Ovary (tissue), 9 donors: Measurements from ENCODE around the gene CASP9. TPM values are rescaled to one million over a fixed set of nuclear protein-coding genes. Genes with fewer than 3 reads are reported as not detected.
A peak's percentile ranks its signal among the peaks of the same experiment; 100 is the strongest.

Experiments
- DNase-seq, 5 donors: peaks; one replicate each; pipeline ENCODE4 v3.0.0-alpha.2; 2019 to 2020
- H3K27ac ChIP-seq, 2 donors: fragments of 200-600 bp; one replicate each; pipeline versions ENCODE4 v1.5.1 to v1.8.0; 2019 to 2022
- H3K27me3 ChIP-seq: fragments of 200-600 bp; one replicate; pipeline ENCODE4 v1.8.0; 2022
- H3K36me3 ChIP-seq: fragments of 200-600 bp; sonication (generic); one replicate; pipeline ENCODE4 v1.5.1; 2019
- H3K4me1 ChIP-seq: one replicate; pipeline ENCODE4 v1.8.1; 2013; ENCODE audit warnings: mild to moderate bottlenecking, moderate library complexity; ENCODE audit not compliant: insufficient read depth
- H3K4me3 ChIP-seq: fragments of 200-600 bp; sonication (generic); one replicate; pipeline ENCODE4 v1.5.1; 2017
- H3K9me3 ChIP-seq, 2 donors: fragments of 200-600 bp in 1 of 2; sonication (generic) in 1 of 2; one replicate each; pipeline versions ENCODE4 v1.5.1 to v1.8.1; 2013 to 2019; ENCODE audit warnings: mild to moderate bottlenecking in 1 of 2, moderate library complexity in 1 of 2
- CTCF ChIP-seq, 3 donors: fragments of 450-650 bp in 2 of 3; fragments of 200-600 bp in 1 of 3; IDR thresholded peaks; one replicate each; pipeline versions ENCODE4 v1.5.1 to v1.8.0; 2016 to 2022; ENCODE audit warnings: antibody characterized with exemption in 3 of 3, mild to moderate bottlenecking in 1 of 3
- EP300 ChIP-seq: sonication (generic); formaldehyde crosslinking; IDR thresholded peaks from one replicate; pipeline ENCODE4 v1.6.1; 2017; ENCODE audit warnings: antibody characterized with exemption
- POLR2A ChIP-seq: fragments of 450-650 bp; IDR thresholded peaks from one replicate; pipeline ENCODE4 v1.6.1; 2017; ENCODE audit warnings: antibody characterized with exemption, mild to moderate bottlenecking, moderate library complexity
- WGBS, 3 donors: extraction: QIAGEN DNeasy Blood & Tissue Kit in 1 of 3; methylation state at CpG; one replicate each; pipeline versions ENCODE4 v1.1.5 to v1.1.7; 2013 to 2017; 5-methylcytosine and 5-hydroxymethylcytosine counted together
- intact Hi-C, 4 donors: fragments of 100-400 bp; cut with DNase I; formaldehyde crosslinking; loops; one replicate each; pipeline versions ENCODE4 v1.11.0 to v1.15.1; 2022 to 2023
- polyA plus RNA-seq, 2 donors: library from polyadenylated mRNA; stranded (reverse); fragments of 200-250 nt in 1 of 2; fragments of 350-450 nt in 1 of 2; fragmentation: Illumina TruSeq in 1 of 2; extraction: RNeasy Lipid Tissue Mini Kit (QIAGEN cat#74804) in 1 of 2; gene quantifications; one replicate each; pipeline ENCODE4 v1.2.3, GENCODE V29; 2013 to 2014
- total RNA-seq, 7 donors: library from RNA; depleted of rRNA in 2 of 7; stranded (reverse); fragments of >200 nt in 2 of 7; fragmentation: NEBNext Ultra II Directional in 3 of 7; extraction: Animal tissue kit (Norgen Biotek cat#: 25700) in 3 of 7; gene quantifications; one replicate each; pipeline versions ENCODE4 v1.1.0 to v1.2.4, GENCODE V29; 2016 to 2023
- donor health status: DM: no; HTN: no; CAD: no; lungs with moderate emphysema.
- donor health status: DM: no; HTN: no; CAD: no.
- donor health status: Bipolar disorder and iron deficiency.
- donor health status: DM: yes; HTN: yes; CAD: no.
- donor health status: DM: no; HTN: no; CAD: no.
- donor health status: DM: yes; HTN: yes; CAD: no.

CASP9 gene
- total and polyA plus RNA-seq, 9 donors = 13.4 to 62.0 (median 35.5) TPM

- H3K9me3 ChIP-seq = no peaks in the 10 kb centered on the region
- peak overlapping the region; percentile 85 to 97 for H3K27ac ChIP-seq
- DNase-seq = peak; percentile 25 to 100 (median 48)
- peak overlapping the region; percentile 51 for H3K4me3 ChIP-seq
- peak; percentile 54 for TF ChIP-seq POLR2A
- TF ChIP-seq CTCF (IDR thresholded peaks at IDR 0.05) = no peak
- no peak for TF ChIP-seq EP300
- WGBS, 3 donors = 0 to 2% (median 1%) methylated on average over 31 to 40 of the region's 40 CpGs
- H3K36me3 ChIP-seq = no peaks in the 10 kb centered on the region
- no peaks in the 10 kb centered on the region for H3K27me3 ChIP-seq
- peaks cover 4% of the 10 kb centered on the region for H3K4me1 ChIP-seq
- intact Hi-C loops = loop anchor here in 1 of 4 donors (5.0 kb wide), 1 partner anchor 157 kb away; the partner anchor contains the start of gene PLEKHM2
Measured at GRCh38 chr1:15525050-15526020, 1.3 kb upstream of the CASP9 start.

GRCh38 chr1:15524283-15525049 is 451 bp upstream of the CASP9 start:
- H3K36me3 ChIP-seq = no peaks in the 10 kb centered on the region
- peak overlapping the region; percentile 97 for H3K27ac ChIP-seq
- peak; percentile 100 for DNase-seq
- 1 to 3% (median 2%) methylated on average over 38 to 87 of the region's 88 CpGs for WGBS, 3 donors
- H3K27me3 ChIP-seq = no peaks in the 10 kb centered on the region
- intact Hi-C loops = loop anchor here in 1 of 4 donors (5.0 kb wide), 2 partner anchors 158 to 653 kb away; partner anchors contain the start of gene PLEKHM2
- peaks cover 4% of the 10 kb centered on the region for H3K4me1 ChIP-seq
- TF ChIP-seq CTCF (IDR thresholded peaks at IDR 0.05) (no peak), POLR2A (no peak), EP300 (peak; percentile 88)
- no peaks in the 10 kb centered on the region for H3K9me3 ChIP-seq
- H3K4me3 ChIP-seq = peak overlapping the region; percentile 77

- Histone ChIP-seq H3K4me3 (peak overlapping the region; percentile 77), H3K27ac (peak overlapping the region; percentile 86 to 97), H3K36me3 (no peaks in the 10 kb centered on the region), H3K4me1 (peaks cover 4% of the 10 kb centered on the region), H3K9me3 (no peaks in the 10 kb centered on the region), H3K27me3 (no peaks in the 10 kb centered on the region)
- no peak for TF ChIP-seq EP300
- TF ChIP-seq POLR2A = no peak
- no peak for TF ChIP-seq CTCF (IDR thresholded peaks at IDR 0.05)
- peak in 4 of 5 donors; percentile 41 to 49 (median 43) for DNase-seq
- WGBS, 3 donors = 38 to 47% (median 42%) methylated on average over 15 to 18 of the region's 18 CpGs
- intact Hi-C loops = loop anchor here in 1 of 4 donors (5.0 kb wide), 1 partner anchor 654 kb away; no protein-coding TSS in a partner anchor
Measured at GRCh38 chr1:15523104-15524020, 653 bp downstream of the CASP9 start.
